HepG2 (cell line): ENCODE data around the gene BRPF1.

ENCODE experiments used
- CTCF ChIP-seq: sonication (generic); formaldehyde crosslinking; IDR thresholded peaks from 2 replicates; pipeline ENCODE4 v1.5.0; 2020; ENCODE audit warnings: mild to moderate bottlenecking, missing genetic modification reagents, moderate library complexity
- EZH2 ChIP-seq: conservative IDR thresholded peaks from 2 replicates; pipeline ENCODE4 v1.6.1; 2012; ENCODE audit warnings: mild to moderate bottlenecking, low read depth, low read length, moderate library complexity
- HNF4A ChIP-seq: sonication (generic); formaldehyde crosslinking; IDR thresholded peaks from 2 replicates; pipeline ENCODE4 v1.4.0; 2020; ENCODE audit warnings: missing genetic modification reagents
- HNRNPK ChIP-seq: fragments of 200-400 bp; formaldehyde crosslinking; IDR thresholded peaks from 2 replicates; pipeline ENCODE4 v1.6.1; 2018; ENCODE audit warnings: low read length, low read depth, moderate library complexity, mild to moderate bottlenecking; ENCODE audit not compliant: poor library complexity, severe bottlenecking
- IRF2 ChIP-seq: IDR thresholded peaks from 2 replicates; pipeline ENCODE4 v1.6.1; 2018; ENCODE audit warnings: missing genetic modification reagents, missing compliant biosample characterization
- NR2F1 ChIP-seq, 2 experiments: fragments of 450-650 bp in 1 of 2; formaldehyde crosslinking in 1 of 2; IDR thresholded peaks; 2 replicates each; pipeline versions ENCODE4 v1.5.0 to v1.6.1; 2016 to 2020; ENCODE audit warnings: mild to moderate bottlenecking in 1 of 2, missing compliant biosample characterization in 1 of 2, missing genetic modification reagents in 1 of 2, moderate library complexity in 1 of 2
- PAX8 ChIP-seq: sonication (generic); formaldehyde crosslinking; IDR thresholded peaks from 2 replicates; pipeline ENCODE4 v1.8.0; 2022; ENCODE audit warnings: mild to moderate bottlenecking, missing genetic modification reagents, borderline replicate concordance
- POLR2A ChIP-seq, 2 experiments: IDR thresholded peaks; 2 replicates each; pipeline ENCODE4 v1.6.1; 2011; ENCODE audit warnings: low read depth in 2 of 2, low read length in 2 of 2, mild to moderate bottlenecking in 1 of 2, moderate library complexity in 1 of 2; ENCODE audit not compliant: insufficient read depth in 1 of 2
- POLR2AphosphoS5 ChIP-seq: IDR thresholded peaks from 2 replicates; pipeline ENCODE4 v1.6.1; 2012; ENCODE audit warnings: low read depth, low read length
- RBM22 ChIP-seq: fragments of 200-400 bp; formaldehyde crosslinking; optimal IDR thresholded peaks from 2 replicates; pipeline ENCODE3; 2017; ENCODE audit warnings: mild to moderate bottlenecking, low read length, moderate library complexity
- ZBTB4 ChIP-seq: sonication (generic); formaldehyde crosslinking; IDR thresholded peaks from 2 replicates; pipeline ENCODE4 v1.4.0; 2020; ENCODE audit warnings: missing genetic modification reagents, mild to moderate bottlenecking, borderline replicate concordance
- ZHX1 ChIP-seq: sonication (generic); formaldehyde crosslinking; IDR thresholded peaks from 2 replicates; pipeline ENCODE4 v1.8.1; 2022; ENCODE audit warnings: low read depth, mild to moderate bottlenecking, missing genetic modification reagents
- ZNF224 ChIP-seq: sonication (generic); formaldehyde crosslinking; IDR thresholded peaks from 2 replicates; pipeline ENCODE4 v1.5.0; 2020; ENCODE audit warnings: mild to moderate bottlenecking, missing genetic modification reagents
- ZNF83 ChIP-seq: sonication (generic); formaldehyde crosslinking; IDR thresholded peaks from 2 replicates; pipeline ENCODE4 v1.4.0; 2020; ENCODE audit warnings: missing genetic modification reagents, mild to moderate bottlenecking, borderline replicate concordance

- no peak for TF ChIP-seq POLR2A (IDR thresholded peaks at IDR 0.05; ENCODE audit: insufficient read depth in 1 of 2, low read depth in 2 of 2, low read length in 2 of 2)
- no peak for TF ChIP-seq ZNF224
- no peak for TF ChIP-seq ZBTB4 (CRISPR knock-in tag)
- no peak for TF ChIP-seq HNF4A (CRISPR knock-in tag)
- TF ChIP-seq RBM22: no peak
- TF ChIP-seq HNRNPK: no peak
- no peak for TF ChIP-seq EZH2
- no peak for TF ChIP-seq NR2F1 (CRISPR knock-in tag; IDR thresholded peaks at IDR 0.05)
- no peak for TF ChIP-seq ZHX1 (CRISPR knock-in tag)
- no peak for TF ChIP-seq PAX8 (CRISPR knock-in tag)
- TF ChIP-seq ZNF83 (CRISPR knock-in tag): no peak
- TF ChIP-seq IRF2 (CRISPR knock-in tag): no peak
- TF ChIP-seq CTCF (CRISPR knock-in tag): no peak
- TF ChIP-seq POLR2AphosphoS5: no peak
Measured at GRCh38 chr3:9747267-9747666, 15.7 kb downstream of the BRPF1 start.
